Uterus (tissue), 4 donors: ENCODE data around the gene SPRR2A. TPM values are rescaled to one million over a fixed set of nuclear protein-coding genes. Genes with fewer than 3 reads are reported as not detected.
"Not testable (repeated sequence)": the region's sequence is repeated elsewhere in the genome, so short reads cannot be mapped to it uniquely, and the experiment has no call there.

Source experiments
- DNase-seq, 2 donors: peaks; one replicate each; pipeline ENCODE4 v3.0.0-alpha.2; 2019 to 2020
- H3K27ac ChIP-seq, 2 donors: fragments of 200-600 bp; sonication (generic); 1 replicate in 1 of 2; 2 replicates in 1 of 2; pipeline ENCODE4 v1.5.1; 2016 to 2018
- H3K27me3 ChIP-seq, 2 donors: fragments of 200-600 bp; sonication (generic); one replicate each; pipeline ENCODE4 v1.5.1; 2018 to 2019; ENCODE audit warnings: control low read depth in 1 of 2
- H3K36me3 ChIP-seq, 2 donors: fragments of 200-600 bp; sonication (generic); one replicate each; pipeline ENCODE4 v1.5.1; 2019; ENCODE audit warnings: control low read depth in 1 of 2
- H3K4me1 ChIP-seq, 2 donors: fragments of 200-600 bp; sonication (generic); one replicate each; pipeline ENCODE4 v1.5.1; 2018 to 2019; ENCODE audit warnings: control low read depth in 1 of 2
- H3K4me3 ChIP-seq, 2 donors: fragments of 200-600 bp; sonication (generic); 1 replicate in 1 of 2; 2 replicates in 1 of 2; pipeline ENCODE4 v1.5.1; 2018 to 2019; ENCODE audit warnings: mild to moderate bottlenecking in 1 of 2
- H3K9me3 ChIP-seq, 2 donors: fragments of 200-600 bp; sonication (generic); one replicate each; pipeline ENCODE4 v1.5.1; 2019; ENCODE audit warnings: control low read depth in 1 of 2
- CTCF ChIP-seq, 4 experiments: fragments of 200-600 bp in 2 of 4; fragments of 450-650 bp in 2 of 4; sonication (generic) in 2 of 4; IDR thresholded peaks; one replicate each; pipeline ENCODE4 v1.5.1; 2016 to 2019; ENCODE audit warnings: antibody characterized with exemption in 4 of 4, mild to moderate bottlenecking in 2 of 4, moderate library complexity in 1 of 4
- POLR2A ChIP-seq, 2 donors: fragments of 450-650 bp; IDR thresholded peaks; one replicate each; pipeline ENCODE4 v1.6.1; 2016; ENCODE audit warnings: antibody characterized with exemption in 2 of 2, mild to moderate bottlenecking in 1 of 2, moderate library complexity in 1 of 2
- intact Hi-C: fragments of 100-400 bp; cut with DNase I; formaldehyde crosslinking; loops from one replicate; pipeline ENCODE4 v1.15.1; 2023; ENCODE audit warnings: low total_unique reads
- total RNA-seq, 4 donors: library from RNA; depleted of rRNA in 3 of 4; stranded (reverse); fragments of >200 nt in 3 of 4; gene quantifications; one replicate each; pipeline versions ENCODE4 v1.1.0 to v1.2.4, GENCODE V29; 2014 to 2023
- donor health status: DM: yes; HTN: yes; CAD: no.

The SPRR2A gene
- total RNA-seq, 4 donors from 2014 or later: 0.67 TPM; not detected in 3

- Histone ChIP-seq H3K27ac (no peak overlapping the region), H3K4me3 (no peak overlapping the region), H3K9me3 (no peaks in the 10 kb centered on the region), H3K4me1 (no peaks in the 10 kb centered on the region), H3K27me3 (no peaks in the 10 kb centered on the region), H3K36me3 (no peaks in the 10 kb centered on the region)
- no peak for DNase-seq
- no peak for TF ChIP-seq CTCF (IDR thresholded peaks at IDR 0.05)
- no peak for TF ChIP-seq POLR2A (IDR thresholded peaks at IDR 0.05)
- intact Hi-C loops: no loop called here
Measured at GRCh38 chr1:153058826-153059784, 1.8 kb upstream of the SPRR2A start.

- no peak for DNase-seq
- intact Hi-C loops: no loop called here
- Histone ChIP-seq H3K4me3 (no peak overlapping the region), H3K27ac (no peak overlapping the region), H3K36me3 (no peaks in the 10 kb centered on the region), H3K27me3 (no peaks in the 10 kb centered on the region), H3K4me1 (no peaks in the 10 kb centered on the region), H3K9me3 (no peaks in the 10 kb centered on the region)
- TF ChIP-seq CTCF (IDR thresholded peaks at IDR 0.05): no peak
- no peak for TF ChIP-seq POLR2A (IDR thresholded peaks at IDR 0.05)
Measured at GRCh38 chr1:153058154-153058553, 842 bp upstream of the SPRR2A start.

- H3K4me3 ChIP-seq, H3K4me1 ChIP-seq, DNase-seq, H3K27me3 ChIP-seq, H3K36me3 ChIP-seq, H3K27ac ChIP-seq, H3K9me3 ChIP-seq, intact Hi-C loops: not testable (repeated sequence)
Measured at GRCh38 chr1:153056111-153056510, 1.2 kb downstream of the SPRR2A start.

GRCh38 chr1:153049211-153049610, 8.1 kb downstream of the SPRR2A start:
- no peaks in the 10 kb centered on the region for H3K36me3 ChIP-seq
- no peaks in the 10 kb centered on the region for H3K4me1 ChIP-seq
- H3K27ac ChIP-seq: no peak overlapping the region
- H3K27me3 ChIP-seq: no peaks in the 10 kb centered on the region
- TF ChIP-seq POLR2A (IDR thresholded peaks at IDR 0.05): no peak
- no peak for TF ChIP-seq CTCF (IDR thresholded peaks at IDR 0.05)
- H3K4me3 ChIP-seq: no peak overlapping the region
- intact Hi-C loops: no loop called here
- no peaks in the 10 kb centered on the region for H3K9me3 ChIP-seq
- no peak for DNase-seq

- TF ChIP-seq CTCF (IDR thresholded peaks at IDR 0.05) (no peak), POLR2A (IDR thresholded peaks at IDR 0.05) (no peak)
- Histone ChIP-seq H3K36me3 (no peaks in the 10 kb centered on the region), H3K4me1 (no peaks in the 10 kb centered on the region), H3K27ac (no peak within 1 kb of the TSS), H3K4me3 (no peak within 1 kb of the TSS), H3K9me3 (no peaks in the 10 kb centered on the region), H3K27me3 (no peaks in the 10 kb centered on the region)
- intact Hi-C loops: no loop called here
- no peak for DNase-seq
Measured at GRCh38 chr1:153040950-153041631, 16.2 kb downstream of the SPRR2A start, which contains the start of gene SPRR2D. Gene SPRR2D, minus strand, starts transcription at chr1:153041120. Its CDS starts 774 bp downstream, at chr1:153040346.
